ENCODE results near the gene C2CD4A.
"Not testable (repeated sequence)": the region's sequence is repeated elsewhere in the genome, so short reads cannot be mapped to it uniquely, and the experiment has no call there.

Gene C2CD4A

DNA sequence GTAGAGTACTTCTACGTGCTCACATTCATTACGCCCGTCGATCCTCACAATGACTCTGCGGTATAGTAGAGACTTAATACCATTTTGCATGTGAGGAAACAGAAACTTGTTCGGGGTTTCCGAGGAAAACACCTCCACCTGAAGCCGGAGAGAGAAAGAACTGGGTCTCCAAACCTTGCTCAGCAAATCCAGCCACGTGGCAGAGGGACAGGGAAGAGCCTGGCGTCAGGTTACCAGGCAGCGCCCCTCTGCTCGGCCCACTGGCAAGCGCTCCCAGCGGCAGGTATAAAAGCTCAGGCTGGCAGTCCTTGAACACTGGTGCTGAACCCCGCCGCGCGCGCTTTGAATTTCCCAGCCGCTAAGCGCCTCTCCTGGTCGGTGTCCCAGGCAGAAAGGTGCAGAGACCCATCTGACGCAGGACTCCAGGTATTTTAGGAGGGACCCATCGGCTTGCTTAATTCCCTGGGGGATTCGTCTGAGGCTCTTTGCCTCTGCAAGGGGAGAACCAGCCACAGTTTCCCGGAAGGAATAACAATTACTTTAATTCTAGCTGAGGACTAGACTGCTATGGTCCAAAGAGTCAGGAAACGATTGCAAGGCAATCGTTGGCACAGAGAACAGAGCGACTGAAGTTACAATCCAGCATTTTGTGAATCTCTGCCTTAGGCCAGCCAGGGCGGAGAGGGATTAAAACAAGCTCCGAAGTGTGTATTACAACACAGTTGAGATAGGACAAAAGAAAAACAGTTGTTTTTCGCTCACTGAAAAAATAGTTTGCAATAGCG lies at the start of gene C2CD4A:
TSS of gene C2CD4A (plus strand) at position 315 of the 785 bp plus-strand sequence. CDS start 637 bp downstream, outside the sequence.
- DNase-seq: peak; percentile 34 to 62

GRCh38 chr15:62020576-62021160 lies 46.1 kb upstream of the C2CD4A start:
- DNase-seq: no peak

GRCh38 chr15:62021991-62022600 lies 44.7 kb upstream of the C2CD4A start:
- DNase-seq: no peak

DNA sequence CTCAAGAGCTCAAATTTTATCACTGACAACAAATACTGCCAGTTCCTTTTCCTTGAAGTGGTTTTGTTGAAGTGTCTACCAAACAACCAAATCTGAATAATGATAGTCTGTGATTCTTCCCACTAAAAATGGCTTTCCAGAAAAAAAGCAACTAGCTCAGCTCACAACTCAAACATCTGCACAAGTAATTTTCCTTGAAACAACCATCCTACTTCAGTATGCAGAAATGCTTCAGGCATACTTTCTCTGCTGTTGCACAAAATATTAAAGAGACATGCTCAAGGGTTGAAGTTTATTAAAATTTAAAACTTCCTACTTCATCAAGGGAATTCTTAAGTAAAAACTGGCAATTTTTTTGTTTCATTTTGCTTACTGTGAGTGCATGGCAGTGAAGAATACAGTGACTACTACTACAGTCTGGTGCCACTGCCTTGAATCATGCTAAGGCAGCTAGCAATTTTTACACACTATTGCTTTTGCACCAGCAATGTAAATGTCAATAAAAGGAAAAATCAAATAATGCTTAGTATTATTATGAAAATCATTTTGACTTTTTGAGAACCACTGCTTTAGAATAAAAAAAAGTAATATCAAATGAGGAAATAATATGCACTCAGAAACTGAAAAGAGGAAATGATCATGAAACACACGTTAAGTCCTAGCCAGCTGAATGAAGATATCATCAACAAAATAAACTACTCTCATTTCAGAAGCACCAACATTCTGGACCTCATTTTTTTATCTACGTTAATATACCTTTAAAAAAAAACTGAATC lies 40.1 kb upstream of the C2CD4A start:
- DNase-seq: no peak

DNA sequence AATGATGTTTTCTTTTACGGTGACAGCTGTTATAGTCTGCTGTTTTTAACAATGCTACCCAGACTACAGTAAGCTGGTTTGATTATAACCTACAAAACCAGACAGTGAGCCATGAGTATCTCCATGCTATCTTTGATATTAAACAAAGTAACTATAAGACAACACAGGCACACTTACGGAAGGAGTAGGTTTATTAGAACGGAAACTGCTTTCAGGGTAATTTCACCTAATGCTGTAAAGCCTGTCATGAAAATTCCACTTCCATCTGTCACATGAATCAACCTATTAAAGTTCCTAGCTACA lies 39.6 kb upstream of the C2CD4A start:
- DNase-seq: no peak

- DNase-seq: no peak
Measured at GRCh38 chr15:62027916-62028315, 38.9 kb upstream of the C2CD4A start.

DNA sequence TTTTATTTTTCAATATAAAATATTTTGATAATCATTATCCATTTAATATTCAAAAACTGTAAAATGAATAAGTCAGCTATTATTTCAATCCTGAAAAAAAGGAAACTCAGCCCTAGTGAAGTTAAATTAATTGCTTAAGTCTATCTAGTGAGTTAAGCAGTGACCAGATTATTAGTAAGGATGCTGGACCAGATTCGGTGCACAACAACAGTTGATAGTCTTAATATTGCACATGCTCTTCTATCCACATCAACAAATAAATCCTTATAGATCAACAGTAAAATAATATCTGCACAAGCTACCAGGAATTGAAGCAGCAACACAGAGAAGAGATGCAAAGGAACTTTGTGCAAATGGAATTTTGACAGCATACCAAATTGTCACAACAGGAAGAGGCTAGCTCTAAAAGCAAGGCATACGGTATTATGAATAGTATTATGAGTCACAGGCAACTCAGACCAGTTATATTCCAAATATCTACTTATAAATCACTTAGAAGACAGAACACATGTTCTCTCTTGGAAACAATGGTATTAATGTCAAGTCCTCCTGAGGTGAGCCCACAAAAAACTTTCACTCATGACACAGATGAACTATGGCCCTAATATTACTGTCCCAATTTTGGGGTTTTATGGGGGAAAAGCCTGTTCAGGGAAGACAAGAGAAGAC lies 31.4 kb upstream of the C2CD4A start:
- no peak for DNase-seq

DNA sequence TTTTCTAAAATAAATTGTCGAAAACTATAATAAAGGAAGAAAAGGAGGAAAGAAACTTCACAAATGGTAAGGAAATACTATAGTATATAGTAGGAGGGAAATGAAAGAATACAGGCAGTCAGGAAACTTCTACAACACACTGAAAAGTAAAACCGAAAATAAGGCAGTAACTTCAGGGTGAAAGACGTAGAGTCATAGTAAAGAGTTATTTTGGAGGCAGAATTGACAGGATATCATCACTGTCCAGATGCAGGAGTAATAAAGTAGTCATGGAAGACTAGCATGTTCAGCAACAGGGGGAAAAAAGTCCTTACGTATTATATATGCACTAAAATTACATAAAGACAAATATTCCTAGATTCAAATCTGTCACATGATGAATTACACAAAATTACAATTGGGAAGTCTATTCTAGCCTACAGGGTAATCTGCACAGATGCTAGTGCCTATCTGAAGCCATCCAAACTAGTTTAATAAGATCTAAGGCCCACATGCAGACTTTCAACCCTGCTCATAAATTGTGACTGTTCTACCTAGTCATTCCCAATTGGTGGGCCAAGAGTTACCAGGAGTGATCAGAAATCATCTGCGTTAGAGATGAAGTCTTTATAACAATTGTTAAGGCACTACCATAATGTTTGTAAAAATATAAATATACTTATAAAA lies 20.6 kb upstream of the C2CD4A start:
- peak in 1 of 2 donors; percentile 6 for DNase-seq

DNA sequence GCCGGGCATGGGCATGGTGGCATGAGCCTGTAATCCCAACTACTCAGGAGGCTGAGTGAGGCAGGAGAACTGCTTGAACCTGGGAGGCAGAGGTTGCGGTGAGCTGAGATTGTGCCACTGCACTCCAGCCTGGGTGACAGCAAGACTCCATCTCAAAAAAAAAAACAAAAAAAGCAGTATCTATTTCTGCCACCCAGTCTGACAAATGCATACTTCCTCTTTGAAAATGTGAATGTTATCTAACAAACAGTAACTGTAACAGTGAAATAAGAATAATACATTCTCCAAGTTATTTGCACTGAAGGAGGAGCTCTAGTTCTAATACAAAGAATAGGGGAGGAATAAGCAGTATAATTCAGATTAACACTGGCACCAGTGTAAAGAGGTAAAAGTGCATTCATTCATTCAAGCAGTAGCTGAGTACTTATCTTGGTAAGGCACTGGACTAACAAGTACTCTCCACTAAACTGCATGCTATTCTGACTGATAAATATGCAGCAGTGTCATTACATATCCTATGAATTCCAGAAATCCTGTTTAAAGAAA lies 19.4 kb upstream of the C2CD4A start:
- no peak for DNase-seq

DNA sequence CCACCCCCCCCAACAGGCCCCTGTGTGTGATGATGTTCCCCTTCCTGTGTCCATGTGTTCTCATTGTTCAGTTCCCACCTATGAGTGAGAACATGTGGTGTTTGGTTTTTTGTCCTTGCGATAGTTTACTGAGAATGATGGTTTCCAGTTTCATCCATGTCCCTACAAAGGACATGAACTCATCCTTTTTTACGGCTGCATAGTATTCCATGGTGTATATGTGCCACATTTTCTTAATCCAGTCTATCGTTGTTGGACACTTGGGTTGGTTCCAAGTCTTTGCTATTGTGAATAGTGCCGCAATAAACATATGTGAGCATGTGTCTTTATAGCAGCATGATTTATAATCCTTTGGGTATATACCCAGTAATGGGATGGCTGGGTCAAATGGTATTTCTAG lies 18.5 kb upstream of the C2CD4A start:
- not testable (repeated sequence) for DNase-seq

DNA sequence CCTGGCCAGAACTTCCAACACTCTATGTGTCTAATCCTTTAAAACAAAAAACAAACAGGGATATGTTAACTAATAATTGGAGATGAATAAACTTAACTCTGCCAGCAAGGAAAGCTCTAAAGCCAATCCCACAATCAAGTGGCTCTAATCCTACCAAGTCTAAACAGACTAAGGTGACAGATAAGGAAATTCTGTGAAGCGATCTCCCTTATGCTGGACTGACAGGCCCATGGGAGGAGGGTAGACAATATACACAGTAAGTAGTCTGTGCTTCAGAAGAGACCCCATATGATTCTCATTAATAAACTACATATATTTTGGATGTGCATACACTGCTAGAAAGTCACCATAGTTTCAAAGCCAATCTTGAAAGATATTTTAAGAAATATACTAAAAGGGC lies 16.7 kb upstream of the C2CD4A start:
- no peak for DNase-seq

DNA sequence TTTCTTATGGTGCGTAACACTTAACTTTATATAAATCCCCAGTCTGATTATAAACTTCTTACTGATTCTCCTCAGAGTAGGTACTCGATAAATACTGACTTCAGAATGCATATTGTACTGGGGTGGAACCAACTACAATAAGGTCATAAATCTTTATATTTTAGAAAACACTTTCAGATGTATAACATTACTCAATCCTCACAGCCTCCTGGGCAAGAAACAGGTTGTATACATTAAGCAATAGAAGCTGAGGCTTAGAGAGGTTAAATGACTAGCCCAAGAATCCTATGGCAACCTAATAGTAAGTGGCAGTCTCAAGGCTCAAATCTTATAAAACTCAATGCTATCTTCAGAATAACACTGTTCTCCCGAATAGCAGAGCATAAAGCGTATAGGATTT lies 15.6 kb upstream of the C2CD4A start:
- DNase-seq: no peak

GRCh38 chr15:62052713-62053112 lies 14.1 kb upstream of the C2CD4A start:
- DNase-seq: no peak

DNA sequence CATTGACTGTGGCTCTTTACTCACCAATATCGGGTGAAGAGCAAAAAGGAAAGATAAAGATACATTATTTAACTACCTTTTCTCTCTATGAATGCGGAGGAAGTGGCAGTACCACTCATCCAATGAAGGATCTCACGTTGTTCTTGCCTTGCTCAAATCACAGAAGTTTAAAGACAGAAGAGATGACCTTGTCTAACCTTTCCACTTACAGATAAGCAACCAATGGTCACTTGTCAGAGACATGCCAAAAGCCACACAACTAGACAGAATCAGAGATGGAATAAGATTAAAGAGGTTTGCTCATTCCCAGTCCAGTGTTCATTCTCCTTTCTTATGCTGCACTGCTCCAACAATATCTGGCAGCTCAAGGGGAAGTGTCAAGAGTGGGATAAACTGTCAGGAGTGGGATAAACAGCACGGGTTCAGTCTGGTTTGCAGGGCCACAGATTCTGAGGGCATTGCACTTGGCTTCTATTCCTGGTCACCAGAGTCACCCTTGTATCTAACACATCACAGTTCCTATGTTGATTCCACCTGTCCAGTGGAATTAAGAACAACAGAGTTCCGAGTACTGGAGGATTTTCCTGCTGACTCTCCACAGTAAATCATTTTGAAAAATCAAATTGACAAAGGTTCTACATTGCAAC lies 13.2 kb upstream of the C2CD4A start:
- no peak for DNase-seq

DNA sequence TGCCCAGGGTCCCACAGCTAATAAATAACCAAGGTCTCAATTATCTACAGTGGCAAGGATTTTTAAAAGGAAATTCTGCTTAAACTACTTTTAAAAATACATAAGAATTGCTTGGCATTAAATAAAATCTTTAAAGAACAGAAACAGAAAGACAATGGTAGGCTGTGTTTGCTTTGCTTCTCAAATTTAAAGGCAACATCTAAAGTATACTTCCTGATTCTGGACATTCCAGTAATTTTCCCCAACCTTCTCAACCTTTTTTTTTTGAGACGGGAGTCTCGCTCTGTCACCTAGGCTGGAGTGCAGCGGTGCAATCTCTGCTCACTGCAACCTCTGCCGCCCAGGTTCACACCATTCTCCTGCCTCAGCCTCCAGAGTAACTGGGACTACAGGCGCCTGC lies 11.8 kb upstream of the C2CD4A start:
- no peak for DNase-seq

DNA sequence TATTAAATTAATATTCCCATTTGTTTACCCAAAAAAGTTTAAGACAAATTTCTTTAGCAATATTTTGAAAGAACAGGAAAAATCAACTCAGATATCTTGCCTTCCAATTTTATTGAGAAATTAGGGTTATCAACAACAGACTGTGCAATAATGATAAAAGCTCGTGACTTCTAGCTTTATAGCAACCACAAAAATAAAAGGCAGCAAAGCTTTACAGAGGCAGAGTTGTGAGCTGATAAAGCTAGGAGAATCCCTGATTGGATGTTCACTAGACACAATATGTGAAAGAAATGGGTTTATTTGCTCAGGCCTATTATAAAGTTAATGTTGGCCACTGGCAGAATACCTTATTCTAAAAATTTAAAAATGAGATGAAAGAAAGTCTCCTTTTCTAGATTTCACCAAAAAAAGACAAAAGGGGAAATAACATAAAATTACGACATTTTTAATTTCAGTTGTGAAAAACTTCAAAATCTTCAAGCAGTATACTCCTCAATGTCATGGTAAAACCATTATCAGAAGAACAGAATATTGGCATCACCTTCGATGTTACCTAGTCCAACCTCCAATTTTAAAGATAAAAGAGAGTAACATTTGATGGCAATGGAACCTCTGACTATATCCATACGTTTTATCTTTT lies 9.3 kb upstream of the C2CD4A start:
- no peak for DNase-seq

- no peak for DNase-seq
Measured at GRCh38 chr15:62058327-62059028, 8.3 kb upstream of the C2CD4A start.

GRCh38 chr15:62059108-62059815 lies 7.5 kb upstream of the C2CD4A start:
- DNase-seq: peak in 1 of 2 donors; percentile 26

GRCh38 chr15:62059816-62060112 lies 7.0 kb upstream of the C2CD4A start:
- DNase-seq: peak; percentile 71 to 76
